ENCODE measurements around the gene SMOC1.
"Not testable (repeated sequence)": the region's sequence is repeated elsewhere in the genome, so short reads cannot be mapped to it uniquely, and the experiment has no call there.

Gene SMOC1

GRCh38 chr14:69901113-69901951, 22.1 kb downstream of the SMOC1 start:
- no peak for DNase-seq (ENCODE audit: low spot score)

DNA sequence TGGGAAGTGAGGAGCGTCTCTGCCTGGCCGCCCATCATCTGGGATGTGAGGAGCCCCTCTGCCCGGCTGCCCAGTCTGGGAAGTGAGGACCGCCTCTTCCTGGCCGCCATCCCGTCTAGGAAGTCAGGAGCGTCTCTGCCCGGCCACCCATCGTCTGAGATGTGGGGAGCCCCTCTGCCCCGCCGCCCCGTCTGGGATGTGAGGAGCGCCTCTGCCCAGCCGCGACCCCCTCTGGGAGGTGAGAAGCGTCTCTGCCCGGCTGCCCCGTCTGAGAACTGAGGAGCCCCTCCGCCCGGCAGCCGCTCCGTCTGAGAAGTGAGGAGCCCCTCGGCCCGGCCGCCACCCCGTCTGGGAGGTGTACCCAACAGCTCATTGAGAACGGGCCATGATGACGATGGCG, 23.8 kb downstream of the SMOC1 start:
- DNase-seq (ENCODE audit: low spot score), result not testable (repeated sequence)

DNA sequence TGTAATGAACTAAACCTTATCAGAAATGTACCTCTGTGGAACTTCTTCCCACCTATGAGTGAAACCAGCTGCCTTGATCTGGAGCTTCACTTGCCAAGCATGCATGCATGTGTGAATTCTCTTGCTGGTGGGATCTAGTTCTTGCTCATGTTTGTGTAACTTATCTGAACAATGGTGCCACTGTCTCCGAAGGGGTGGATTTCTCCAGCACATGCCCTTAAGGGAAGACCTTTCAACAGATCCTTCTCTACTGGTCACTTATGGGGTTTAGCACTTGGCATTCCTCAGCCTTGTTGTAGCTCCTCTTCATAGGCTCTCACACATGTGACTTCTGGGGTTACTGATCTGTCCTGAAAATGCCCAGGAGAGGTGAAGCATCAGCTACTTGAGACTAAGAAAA, 25.0 kb downstream of the SMOC1 start:
- no peak for DNase-seq (ENCODE audit: low spot score)

DNA sequence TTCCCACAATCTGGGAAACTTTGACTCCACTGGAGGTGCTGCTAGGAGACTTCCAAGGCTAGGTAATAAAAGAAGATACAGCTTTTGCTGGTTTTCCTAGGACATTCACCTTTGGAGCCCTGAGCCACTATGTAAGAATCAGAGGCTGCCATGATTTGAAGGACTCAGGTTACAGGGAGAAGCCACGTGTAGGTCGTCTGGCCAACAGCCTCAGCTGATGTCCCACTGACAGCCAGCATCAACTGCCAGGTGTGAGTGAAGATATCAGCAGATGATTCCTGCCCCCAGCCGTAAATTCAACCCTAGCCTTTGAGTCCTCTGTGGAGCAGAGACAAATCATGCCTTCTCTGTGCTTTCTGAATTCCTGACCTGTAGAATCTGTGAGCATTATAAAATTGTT, 27.0 kb downstream of the SMOC1 start:
- DNase-seq (ENCODE audit: low spot score), result no peak

- no peak for DNase-seq (ENCODE audit: low spot score)
Observed at GRCh38 chr14:69909826-69910550, 30.8 kb downstream of the SMOC1 start.

DNA sequence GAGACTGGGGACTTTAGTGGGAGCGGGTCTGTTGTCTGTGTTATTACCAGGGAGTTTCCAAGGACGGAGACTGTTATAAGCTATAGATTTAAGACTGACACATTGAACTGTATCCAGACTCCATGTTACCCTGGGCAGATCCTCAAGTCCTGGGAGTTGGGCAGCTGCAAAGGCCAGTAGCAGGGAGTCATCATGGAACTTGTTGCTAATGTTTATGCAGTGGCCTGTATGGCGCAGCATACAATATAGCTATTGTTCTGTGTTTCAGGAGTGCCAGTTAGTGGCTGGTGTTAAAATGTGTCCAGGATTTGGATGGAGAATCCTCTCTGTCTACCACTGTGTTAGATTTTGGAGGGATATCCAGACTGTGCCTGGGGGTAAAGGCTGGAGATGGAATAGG, 31.7 kb downstream of the SMOC1 start:
- DNase-seq (ENCODE audit: low spot score), result no peak

DNA sequence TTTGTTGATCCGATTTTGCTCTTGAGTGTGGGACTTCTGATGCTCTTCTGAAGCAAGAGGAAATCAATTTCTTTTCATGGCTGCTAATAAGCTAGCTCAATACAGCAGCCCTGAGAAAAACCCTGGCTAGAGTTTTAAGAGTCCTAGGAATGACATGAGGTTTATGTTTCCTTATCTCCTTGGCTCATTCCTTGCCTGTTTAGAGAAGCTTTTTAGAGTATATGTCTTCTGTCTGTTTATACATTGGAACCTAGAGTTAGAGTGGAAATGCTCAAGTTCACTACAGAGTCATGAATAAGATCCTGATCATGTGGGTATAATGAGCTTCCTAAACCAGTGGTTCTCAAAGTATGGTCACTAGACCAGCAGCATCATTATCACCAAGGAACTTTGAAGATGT, 34.5 kb downstream of the SMOC1 start:
- no peak for DNase-seq (ENCODE audit: low spot score)

DNA sequence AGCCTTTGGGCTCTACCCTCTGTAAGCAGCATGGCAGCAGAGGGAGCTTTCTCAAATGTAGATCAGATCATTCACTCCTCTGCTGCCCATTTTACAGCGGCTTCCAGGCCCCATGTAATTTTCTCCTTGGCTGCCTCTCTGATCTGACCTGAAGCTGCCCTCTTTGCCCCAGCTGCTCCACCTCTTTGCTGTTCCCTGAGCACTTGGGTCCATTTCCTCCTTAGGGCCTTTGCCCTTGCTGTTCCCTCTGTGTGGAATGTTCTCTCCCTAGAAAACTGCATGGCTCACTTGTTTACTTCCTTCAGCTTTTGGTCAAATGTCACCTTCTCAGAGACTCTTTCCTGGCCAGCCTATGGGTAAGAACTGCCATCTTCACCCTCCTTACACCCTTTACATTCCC, 37.2 kb downstream of the SMOC1 start:
- DNase-seq (ENCODE audit: low spot score), result no peak

DNA sequence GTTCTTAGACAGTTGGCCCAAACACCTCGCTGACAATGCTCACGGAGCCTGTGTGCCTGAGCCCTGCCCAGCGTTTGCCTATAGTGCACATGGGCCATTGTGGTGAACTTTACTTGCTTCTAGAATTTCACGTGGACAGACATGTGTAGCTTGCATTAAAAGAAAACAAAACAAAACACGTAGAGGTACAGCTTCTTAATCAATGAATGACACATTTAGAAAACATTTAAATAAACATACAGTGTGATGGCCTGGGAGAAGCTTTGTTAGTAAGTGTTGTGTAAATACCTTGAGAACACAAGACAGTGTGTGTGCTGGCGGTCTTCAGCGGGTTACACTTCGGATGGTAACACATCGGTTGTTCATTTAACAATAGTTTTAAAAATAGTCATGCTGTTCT, 38.1 kb downstream of the SMOC1 start:
- DNase-seq (ENCODE audit: low spot score), result no peak

DNA sequence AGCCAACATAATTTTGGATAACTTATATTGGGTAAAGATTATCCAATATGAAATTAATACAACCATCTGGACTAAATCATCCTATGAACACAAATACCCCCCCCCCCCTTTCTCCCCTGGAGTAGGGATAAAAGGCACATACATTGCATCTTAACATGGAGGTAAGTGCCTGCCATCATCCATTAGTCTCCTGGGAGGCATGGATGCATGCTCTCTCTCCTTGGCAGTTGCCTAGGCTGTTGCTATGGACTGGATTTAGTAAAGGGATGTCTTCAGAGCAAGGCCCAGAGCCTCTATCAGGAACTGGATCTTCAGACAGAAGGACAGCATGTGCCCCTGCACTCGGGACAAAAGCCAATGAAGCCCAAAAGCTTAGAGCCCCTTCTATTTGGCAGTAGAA, 40.6 kb downstream of the SMOC1 start:
- DNase-seq (ENCODE audit: low spot score), result no peak

- no peak for DNase-seq (ENCODE audit: low spot score)
Observed at GRCh38 chr14:69921052-69921451, 41.8 kb downstream of the SMOC1 start.

DNA sequence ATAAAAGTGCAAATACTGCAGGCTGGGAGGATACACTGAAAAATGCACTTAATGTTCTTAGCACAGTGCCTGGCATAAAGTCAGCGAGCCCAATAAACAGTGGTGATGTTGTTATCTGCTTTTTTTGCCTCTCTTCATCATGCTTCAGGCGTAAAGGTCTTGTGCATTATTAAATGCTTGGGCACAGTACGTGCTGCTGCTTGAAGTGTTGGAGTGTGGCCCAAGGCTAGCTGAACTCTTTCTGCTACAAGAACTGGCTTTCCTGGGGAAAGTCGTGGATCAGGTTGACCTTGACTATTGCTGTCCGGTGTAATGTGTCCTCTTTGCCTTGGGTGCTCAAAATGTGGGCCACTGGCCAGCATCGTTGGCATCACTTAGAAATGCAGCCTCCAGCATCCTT, 43.0 kb downstream of the SMOC1 start:
- no peak for DNase-seq (ENCODE audit: low spot score)

- DNase-seq (ENCODE audit: low spot score), result no peak
Observed at GRCh38 chr14:69924201-69924600, 45.0 kb downstream of the SMOC1 start.

GRCh38 chr14:69928111-69928523, 48.9 kb downstream of the SMOC1 start:
- DNase-seq (ENCODE audit: low spot score), result no peak

DNA sequence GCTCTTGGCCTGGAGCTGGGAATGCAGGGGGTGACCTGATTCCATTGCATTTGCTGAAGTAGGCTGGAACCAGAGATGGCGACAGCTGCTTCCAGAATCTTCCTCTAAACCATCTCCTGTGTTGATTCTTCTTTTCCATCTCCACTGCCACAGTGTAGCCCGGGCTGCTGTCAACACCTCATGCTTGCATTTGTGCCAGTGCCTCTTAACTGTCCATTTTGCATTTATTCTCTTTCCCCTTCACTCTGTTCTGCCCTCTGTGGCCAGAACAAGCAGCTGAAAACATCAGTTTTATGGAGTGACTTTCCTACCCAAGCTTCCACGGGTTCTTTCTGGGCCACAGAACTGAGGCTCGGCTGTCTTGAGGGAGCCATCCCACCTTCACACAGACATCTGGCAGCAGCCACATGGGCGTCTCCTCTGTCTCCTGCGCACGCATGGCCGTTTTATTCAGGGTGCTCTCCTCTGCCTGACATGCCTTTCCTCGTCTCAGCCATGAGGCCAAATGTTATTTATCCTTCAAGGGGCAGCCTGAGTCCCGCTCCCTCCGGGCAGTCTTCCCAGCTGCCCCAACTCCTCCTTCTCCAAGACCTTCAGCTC, 51.7 kb downstream of the SMOC1 start:
- no peak for DNase-seq (ENCODE audit: low spot score)

GRCh38 chr14:69931960-69932359, 52.7 kb downstream of the SMOC1 start:
- no peak for DNase-seq (ENCODE audit: low spot score)

GRCh38 chr14:69932391-69932790, 53.2 kb downstream of the SMOC1 start:
- no peak for DNase-seq (ENCODE audit: low spot score)

DNA sequence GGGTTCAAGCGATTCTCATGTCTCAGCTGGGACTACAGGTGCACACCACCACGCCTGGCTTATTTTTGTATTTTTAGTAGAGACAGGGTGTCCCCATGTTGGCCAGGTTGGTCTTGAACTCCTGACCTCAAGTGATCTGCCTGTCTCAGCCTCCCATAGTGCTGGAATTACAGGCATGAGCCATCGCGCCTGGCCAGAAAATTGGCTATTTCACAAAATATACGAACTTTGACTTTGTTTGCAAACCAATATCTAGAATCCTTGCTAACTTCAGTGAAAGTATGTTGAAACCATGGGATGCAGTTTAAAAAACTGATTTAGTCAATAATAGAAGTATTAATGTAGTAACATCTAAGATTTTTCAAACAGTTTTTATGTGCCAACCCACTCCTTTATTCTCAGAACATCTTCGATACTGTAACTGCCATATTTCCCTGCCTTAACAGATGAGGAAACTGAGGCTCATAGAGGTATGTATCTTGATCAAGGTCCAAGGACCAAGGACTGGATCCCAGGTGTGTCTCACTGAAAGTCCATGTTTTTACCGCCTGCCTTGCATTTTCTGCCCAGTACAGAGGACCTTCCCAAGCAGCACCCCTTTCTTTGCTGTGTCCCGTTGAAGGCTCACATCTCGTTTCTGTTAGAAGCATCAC, 54.5 kb downstream of the SMOC1 start:
- DNase-seq (ENCODE audit: low spot score), result no peak

GRCh38 chr14:69937367-69938081, 58.3 kb downstream of the SMOC1 start:
- DNase-seq (ENCODE audit: low spot score), result no peak

GRCh38 chr14:69938751-69939150, 59.5 kb downstream of the SMOC1 start:
- no peak for DNase-seq (ENCODE audit: low spot score)

- no peak for DNase-seq (ENCODE audit: low spot score)
Observed at GRCh38 chr14:69941768-69942742, 62.8 kb downstream of the SMOC1 start.

Measured in CD4-positive, alpha-beta T cell treated with Interleukin-15 for 4 hours (primary cell).